Measurements from ENCODE around the gene XPO6. TPM values are rescaled to one million over a fixed set of nuclear protein-coding genes. Genes with fewer than 3 reads are reported as not detected.

Gene XPO6
- total RNA-seq, 4 donors from 2014 or later, result 94.7 to 272 (median 130) TPM

- Histone ChIP-seq H3K27me3 (no peaks in the 10 kb centered on the region), H3K4me1 (no peaks in the 10 kb centered on the region), H3K27ac (no peak overlapping the region), H3K36me3 (no peaks in the 10 kb centered on the region), H3K4me3 (no peak overlapping the region), H3K9me3 (no peaks in the 10 kb centered on the region)
- TF ChIP-seq CTCF (IDR thresholded peaks at IDR 0.05) (no peak), POLR2A (IDR thresholded peaks at IDR 0.05) (no peak)
- DNase-seq, result no peak
Measured at GRCh38 chr16:28078261-28078660, 133.5 kb downstream of the XPO6 start.

GRCh38 chr16:28073836-28074235 lies 137.9 kb downstream of the XPO6 start:
- Histone ChIP-seq H3K9me3 (no peaks in the 10 kb centered on the region), H3K4me1 (no peaks in the 10 kb centered on the region), H3K36me3 (no peaks in the 10 kb centered on the region), H3K27ac (no peak overlapping the region), H3K27me3 (no peaks in the 10 kb centered on the region), H3K4me3 (no peak overlapping the region)
- TF ChIP-seq POLR2A (IDR thresholded peaks at IDR 0.05) (no peak), CTCF (IDR thresholded peaks at IDR 0.05) (no peak)
- DNase-seq, result no peak

GRCh38 chr16:28072087-28072486 lies 139.7 kb downstream of the XPO6 start:
- Histone ChIP-seq H3K4me1 (no peaks in the 10 kb centered on the region), H3K27me3 (no peaks in the 10 kb centered on the region), H3K36me3 (no peaks in the 10 kb centered on the region), H3K4me3 (no peak overlapping the region), H3K27ac (no peak overlapping the region), H3K9me3 (no peaks in the 10 kb centered on the region)
- DNase-seq, result no peak
- TF ChIP-seq CTCF (IDR thresholded peaks at IDR 0.05) (no peak), POLR2A (IDR thresholded peaks at IDR 0.05) (no peak)

GRCh38 chr16:28069971-28070794 lies 141.6 kb downstream of the XPO6 start:
- Histone ChIP-seq H3K27ac (no peak overlapping the region), H3K4me1 (no peaks in the 10 kb centered on the region), H3K9me3 (no peaks in the 10 kb centered on the region), H3K36me3 (no peaks in the 10 kb centered on the region), H3K4me3 (no peak overlapping the region), H3K27me3 (no peaks in the 10 kb centered on the region)
- no peak for DNase-seq
- TF ChIP-seq POLR2A (IDR thresholded peaks at IDR 0.05) (no peak), CTCF (IDR thresholded peaks at IDR 0.05) (no peak)

- H3K27me3 ChIP-seq, result peaks cover 0 to 3% of the 10 kb centered on the region in 2 donors
- no peak for DNase-seq
- no peak overlapping the region for H3K4me3 ChIP-seq
- no peaks in the 10 kb centered on the region for H3K4me1 ChIP-seq
- no peak overlapping the region for H3K27ac ChIP-seq
- no peaks in the 10 kb centered on the region for H3K9me3 ChIP-seq
- TF ChIP-seq POLR2A (IDR thresholded peaks at IDR 0.05) (no peak), CTCF (IDR thresholded peaks at IDR 0.05) (no peak)
- no peaks in the 10 kb centered on the region for H3K36me3 ChIP-seq
Measured at GRCh38 chr16:28068976-28069375, 142.8 kb downstream of the XPO6 start.
